CMK (cell line): ENCODE data around the gene EHMT2.
A peak's percentile ranks its signal among the peaks of the same experiment; 100 is the strongest.
"Not testable (repeated sequence)": the region's sequence is repeated elsewhere in the genome, so short reads cannot be mapped to it uniquely, and the experiment has no call there.

Source experiments
- DNase-seq: peaks from one replicate; pipeline ENCODE4 v3.0.0-alpha.2; 2010; ENCODE audit warnings: low read depth

The EHMT2 gene

GRCh38 chr6:31870385-31870921, 27.0 kb downstream of the EHMT2 start:
- DNase-seq: no peak

- no peak for DNase-seq
Observed at GRCh38 chr6:31869343-31869742, 28.2 kb downstream of the EHMT2 start.

- DNase-seq: not testable (repeated sequence)
Observed at GRCh38 chr6:31868658-31868971, 28.9 kb downstream of the EHMT2 start.

GRCh38 chr6:31865205-31866118, 32.0 kb downstream of the EHMT2 start:
- DNase-seq: no peak

DNA sequence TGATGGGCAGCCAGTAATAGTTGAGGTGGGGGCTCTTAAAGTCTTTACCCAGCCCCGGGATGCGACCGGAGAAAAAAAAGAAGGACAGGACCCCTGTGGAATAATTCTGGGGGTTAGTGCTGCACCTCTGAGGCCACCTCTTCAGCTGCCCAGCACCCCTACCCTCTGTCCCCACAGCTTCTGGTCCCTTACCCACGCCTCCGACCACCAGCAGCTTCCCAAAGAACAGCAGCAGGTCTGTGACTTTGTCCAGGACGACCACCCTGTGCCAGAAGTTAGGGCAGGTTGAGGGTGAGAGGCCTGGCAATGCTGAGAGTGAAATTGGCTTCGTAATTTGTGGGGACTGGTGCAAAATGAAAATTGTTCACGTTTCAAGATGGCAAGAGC, 32.7 kb downstream of the EHMT2 start:
- no peak for DNase-seq

- not testable (repeated sequence) for DNase-seq
Observed at GRCh38 chr6:31864123-31864562, 33.4 kb downstream of the EHMT2 start.

DNA sequence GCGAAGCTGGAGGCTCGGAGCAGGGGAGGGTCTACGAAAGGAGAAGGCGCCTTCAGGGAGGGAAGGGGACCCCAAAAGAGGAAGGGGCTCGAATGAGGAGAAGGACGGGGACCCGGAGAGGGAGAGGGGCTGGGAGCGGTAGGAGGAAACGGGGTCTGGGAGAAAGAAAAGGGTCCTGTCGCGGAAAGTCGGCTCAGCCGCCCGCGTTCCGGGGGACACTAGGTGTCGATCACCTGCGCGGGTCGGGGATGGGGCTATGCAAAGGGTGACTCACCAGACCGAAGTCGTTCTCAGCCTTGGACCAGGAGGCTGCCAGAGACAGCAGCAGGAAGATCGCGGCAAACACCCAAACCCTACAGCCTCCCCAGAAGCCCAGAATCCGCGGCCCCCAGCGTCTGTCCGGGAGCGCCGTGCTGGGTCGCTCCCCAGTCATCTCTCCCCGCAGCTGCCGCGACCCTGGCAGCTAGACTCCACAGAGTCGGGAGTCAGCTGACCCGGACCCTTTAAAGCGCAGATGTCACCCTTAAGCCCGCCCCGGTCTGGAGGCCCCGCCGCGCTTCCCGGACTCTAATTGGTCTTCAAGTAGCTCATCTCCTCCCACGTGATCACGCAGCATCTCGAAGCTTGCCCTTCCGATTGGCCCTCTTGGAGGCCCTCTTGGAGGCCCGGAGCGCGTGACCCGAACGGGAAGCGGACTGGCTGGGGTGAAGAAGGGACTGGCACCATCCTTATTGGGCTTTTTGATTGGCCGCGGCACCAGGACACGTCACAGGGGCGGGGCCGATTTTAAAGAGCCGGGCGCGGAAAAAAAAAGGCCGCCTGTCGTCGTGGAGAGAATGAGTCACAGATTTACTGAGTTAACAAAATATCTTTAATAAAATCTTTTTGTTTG, 34.9 kb downstream of the EHMT2 start, which contains the start of gene NEU1:
TSS of gene NEU1 (minus strand) at position 478 of the 892 bp plus-strand sequence. CDS start at position 433, 45 bp downstream.
- peak; percentile 99 for DNase-seq

DNA sequence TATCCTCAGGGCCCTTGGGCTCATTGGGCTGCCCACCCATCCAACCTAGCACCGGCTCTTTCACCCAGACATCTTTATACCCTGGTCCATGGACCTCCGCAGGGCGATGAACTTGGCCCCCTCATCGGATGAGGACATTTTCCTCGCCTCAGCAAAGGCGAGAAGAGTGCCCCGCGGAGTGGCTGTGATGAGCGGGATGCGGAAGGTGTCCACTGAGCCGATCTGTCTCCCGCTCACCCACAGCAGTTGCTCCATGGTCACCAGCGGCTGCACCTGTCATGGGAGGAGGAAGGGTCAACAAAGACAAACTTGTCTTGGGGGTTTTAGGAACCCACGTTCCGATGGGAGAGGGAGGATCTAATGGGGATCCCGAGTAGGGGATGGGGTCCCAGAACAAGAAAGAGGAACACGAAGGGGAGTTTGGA, 35.6 kb downstream of the EHMT2 start:
- DNase-seq: no peak

DNA sequence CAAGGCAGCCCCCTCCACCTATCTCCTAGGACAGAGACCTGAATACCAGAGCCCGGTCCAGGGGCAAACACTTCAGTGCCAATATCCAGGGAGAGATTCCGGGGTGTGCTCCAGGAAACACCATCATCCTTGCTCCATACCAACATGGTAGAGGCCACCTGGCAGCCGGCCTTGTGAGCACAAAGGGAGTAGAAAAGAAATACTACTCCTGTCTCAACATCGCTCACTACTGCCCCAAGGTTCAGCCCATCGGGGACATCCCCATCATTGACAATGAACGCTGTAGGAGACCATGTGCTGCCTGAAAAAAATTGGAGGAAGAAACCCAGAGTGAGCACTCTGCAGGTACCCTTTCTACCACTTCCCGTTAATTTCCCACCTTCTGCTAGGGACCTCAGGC, 36.3 kb downstream of the EHMT2 start:
- no peak for DNase-seq

- no peak for DNase-seq
Observed at GRCh38 chr6:31860349-31860748, 37.1 kb downstream of the EHMT2 start.

DNA sequence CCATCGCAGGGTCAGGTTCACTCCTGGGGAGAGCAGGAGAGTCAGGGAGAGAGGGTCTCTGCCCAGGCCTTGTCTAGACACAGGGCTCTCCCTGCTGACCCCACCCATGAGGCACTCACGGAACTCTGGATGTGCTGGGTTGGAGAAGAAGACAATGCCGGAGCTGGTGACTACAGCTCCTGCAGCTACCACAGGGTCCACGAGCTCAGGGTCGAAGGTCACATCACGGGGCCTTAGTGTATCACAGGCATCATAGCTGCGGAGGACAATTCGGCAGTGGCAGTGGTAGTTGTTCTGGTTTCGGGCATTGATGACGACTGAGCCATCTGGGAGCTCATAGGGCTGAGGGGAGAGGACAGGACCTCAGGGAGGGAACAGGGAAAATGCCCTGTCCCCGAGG, 37.6 kb downstream of the EHMT2 start:
- DNase-seq: no peak

GRCh38 chr6:31858707-31859106, 38.8 kb downstream of the EHMT2 start:
- no peak for DNase-seq

- DNase-seq: not testable (repeated sequence)
Observed at GRCh38 chr6:31857774-31858173, 39.7 kb downstream of the EHMT2 start.

GRCh38 chr6:31851980-31852718, 45.3 kb downstream of the EHMT2 start:
- not testable (repeated sequence) for DNase-seq

GRCh38 chr6:31851485-31851832, 46.0 kb downstream of the EHMT2 start:
- no peak for DNase-seq

- DNase-seq: no peak
Observed at GRCh38 chr6:31850765-31851484, 46.6 kb downstream of the EHMT2 start.

- DNase-seq: no peak
Observed at GRCh38 chr6:31847276-31847978, 50.1 kb downstream of the EHMT2 start.

- no peak for DNase-seq
Observed at GRCh38 chr6:31844507-31844906, 53.0 kb downstream of the EHMT2 start.

- no peak for DNase-seq
Observed at GRCh38 chr6:31842053-31842452, 55.4 kb downstream of the EHMT2 start.

DNA sequence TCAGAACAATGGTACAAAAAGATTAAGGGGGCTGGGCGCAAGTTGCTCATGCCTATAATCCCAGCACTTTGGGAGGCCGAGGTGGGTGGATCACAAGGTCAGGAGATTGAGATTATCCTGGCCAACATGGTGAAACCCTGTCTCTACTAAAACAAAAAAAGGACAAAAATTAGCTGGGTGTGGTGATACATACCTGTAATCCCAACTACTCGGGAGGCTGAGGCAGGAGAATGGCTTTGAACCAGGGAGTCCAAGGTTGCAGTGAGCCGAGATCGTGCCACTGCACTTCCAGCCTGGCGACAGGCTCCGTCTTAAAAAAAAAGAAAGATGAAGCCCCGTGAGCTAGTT, 57.7 kb downstream of the EHMT2 start:
- not testable (repeated sequence) for DNase-seq

DNA sequence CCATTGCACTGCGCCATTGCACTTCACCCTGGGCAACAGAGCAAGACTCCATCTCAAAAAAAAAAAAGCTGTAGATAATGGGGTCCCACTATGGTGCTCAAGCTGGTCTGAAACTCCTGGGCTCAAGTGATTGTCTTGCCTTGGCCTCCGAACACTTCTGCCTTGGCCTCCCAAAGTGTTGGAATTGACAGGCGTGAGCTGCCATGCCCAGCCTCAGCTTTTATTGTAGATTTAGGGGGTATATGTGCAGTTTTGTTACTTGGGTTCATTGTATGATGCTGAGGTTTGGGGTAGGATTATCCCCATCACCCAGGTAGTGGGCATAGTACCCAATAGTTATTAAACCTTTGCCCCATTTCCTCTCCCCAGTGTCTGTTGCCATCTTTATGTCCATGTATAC, 58.5 kb downstream of the EHMT2 start:
- DNase-seq: no peak
